GM19397 (cell line): ENCODE measurements around the gene SNX13.

ENCODE experiments used
- ATAC-seq: cut with Tn5 transposase; IDR thresholded peaks from one replicate; pipeline ENCODE4 v1.9.1; 2021; ENCODE audit warnings: mild to moderate bottlenecking, moderate library complexity; ENCODE audit not compliant: unreplicated experiment

SNX13 gene

GRCh38 chr7:17946591-17946990 lies 6.3 kb upstream of the SNX13 start:
- ATAC-seq: peak; percentile 66

DNA sequence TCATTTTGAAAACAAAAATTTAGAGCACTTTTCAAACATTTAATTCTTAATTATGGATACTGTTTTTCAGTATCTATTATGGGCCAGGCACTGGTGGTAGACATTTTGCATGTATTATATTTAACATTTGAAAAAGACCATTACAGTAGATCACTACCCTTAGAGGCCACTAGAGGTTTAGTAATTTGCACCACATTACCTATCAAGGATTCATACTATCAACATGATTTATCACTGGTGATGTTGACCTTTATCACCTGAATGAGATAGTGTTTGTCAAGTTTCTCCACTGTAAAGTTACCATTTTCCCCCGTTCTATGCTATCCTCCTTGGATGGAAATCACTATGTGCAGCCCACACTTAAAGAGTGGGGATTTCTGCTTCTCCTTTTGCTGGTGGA lies 4.4 kb upstream of the SNX13 start:
- no peak for ATAC-seq

- no peak for ATAC-seq
Observed at GRCh38 chr7:17943006-17943405, 2.7 kb upstream of the SNX13 start.

DNA sequence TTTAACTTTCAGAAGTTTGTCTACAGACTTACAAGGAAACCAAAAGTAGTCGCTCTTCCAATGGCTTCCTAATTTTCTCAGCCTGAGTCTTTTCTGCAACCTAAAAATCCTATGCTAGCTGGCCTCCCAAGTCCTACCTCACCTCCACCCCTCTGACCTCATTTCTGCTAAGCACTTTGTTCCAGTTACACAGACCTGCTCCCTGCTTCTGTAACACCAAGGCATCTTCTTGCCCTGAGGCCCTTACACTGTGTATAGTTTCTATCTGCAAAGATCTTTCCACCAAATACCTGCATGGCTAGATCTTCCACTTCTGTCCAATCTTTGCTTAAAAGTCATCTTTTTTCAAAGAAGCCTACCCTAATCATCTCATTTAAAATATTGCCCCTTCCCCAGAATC lies 1.9 kb upstream of the SNX13 start:
- no peak for ATAC-seq

- no peak for ATAC-seq
Observed at GRCh38 chr7:17940951-17941431, 697 bp upstream of the SNX13 start.

DNA sequence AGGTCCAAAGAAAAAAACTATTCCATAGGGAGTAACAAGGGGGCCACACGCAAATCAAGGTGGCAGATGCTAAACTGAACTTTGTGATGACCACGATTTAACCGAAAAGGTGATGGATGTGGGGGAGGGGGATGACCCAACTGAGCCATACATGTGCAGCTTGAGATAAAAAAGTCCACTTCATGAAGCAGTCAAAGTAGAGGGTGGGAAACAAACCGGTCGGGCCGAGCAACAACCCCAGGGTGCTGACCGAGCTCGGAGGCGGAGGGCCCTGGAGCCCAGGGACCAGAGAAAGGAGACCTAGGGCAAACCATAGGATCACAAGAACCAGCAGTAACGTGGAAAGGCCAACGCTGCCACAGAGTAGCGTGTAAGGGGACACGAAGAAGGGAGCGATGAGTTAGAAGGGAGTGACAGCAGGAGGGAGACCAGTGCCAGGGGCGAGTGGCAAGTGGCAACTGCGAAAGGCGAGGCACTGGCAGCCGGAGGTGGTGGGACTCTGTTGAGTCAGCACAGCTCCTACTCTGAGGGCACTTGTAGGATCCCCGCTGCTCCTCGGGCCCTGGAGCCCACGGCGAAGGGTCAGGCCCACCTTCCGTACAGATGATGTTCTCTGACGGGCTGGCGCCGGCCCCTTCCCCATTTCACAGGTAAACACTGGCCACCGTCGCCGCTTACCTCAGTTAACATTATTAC lies 540 bp downstream of the SNX13 start:
- ATAC-seq: peak; percentile 35

DNA sequence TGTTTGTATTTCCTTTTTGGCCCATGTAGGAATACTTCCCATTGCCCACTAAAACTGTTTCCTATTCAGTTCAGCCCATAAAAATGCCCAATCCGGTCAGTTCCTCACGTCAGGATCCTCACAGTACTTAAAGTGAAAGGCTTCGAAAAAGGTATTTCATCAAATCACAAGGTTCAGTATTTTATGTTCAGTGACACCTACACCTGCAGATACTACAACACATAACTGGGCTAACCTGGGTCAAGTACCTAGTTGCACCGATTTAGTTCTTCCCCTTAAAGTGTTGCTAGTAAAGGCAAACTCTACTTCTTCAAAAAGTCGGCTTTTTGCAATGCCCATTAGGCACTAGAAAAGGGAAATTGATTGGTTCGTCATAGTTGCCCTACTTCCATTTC lies 1.1 kb downstream of the SNX13 start:
- no peak for ATAC-seq

DNA sequence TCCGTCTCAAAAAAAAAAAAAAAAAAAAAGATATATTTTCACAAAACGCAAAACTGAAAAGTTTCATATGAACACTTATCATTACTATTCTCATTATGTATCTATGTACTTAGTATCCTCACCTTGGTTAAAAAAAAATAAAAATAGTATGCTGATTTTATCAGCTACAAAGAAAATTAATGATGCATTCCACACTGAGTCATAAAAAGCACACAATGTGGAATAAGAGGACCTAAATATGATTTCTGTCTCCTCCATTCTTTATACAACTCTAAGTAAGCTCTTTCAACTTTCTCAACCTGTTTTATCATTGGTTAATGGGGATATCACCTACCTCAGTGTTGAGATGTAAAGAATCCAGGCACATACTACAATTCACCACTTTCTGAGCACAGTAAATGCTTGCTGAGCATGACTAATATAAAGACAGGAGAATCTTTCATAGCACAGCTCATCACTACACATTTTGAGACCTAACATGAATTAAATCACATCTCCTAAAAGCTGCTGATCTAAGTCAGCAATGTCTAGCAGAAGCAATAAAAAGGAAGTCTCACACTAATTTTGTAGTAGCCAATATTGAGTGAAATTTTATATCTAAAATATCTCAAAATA lies 2.7 kb downstream of the SNX13 start:
- ATAC-seq: no peak

DNA sequence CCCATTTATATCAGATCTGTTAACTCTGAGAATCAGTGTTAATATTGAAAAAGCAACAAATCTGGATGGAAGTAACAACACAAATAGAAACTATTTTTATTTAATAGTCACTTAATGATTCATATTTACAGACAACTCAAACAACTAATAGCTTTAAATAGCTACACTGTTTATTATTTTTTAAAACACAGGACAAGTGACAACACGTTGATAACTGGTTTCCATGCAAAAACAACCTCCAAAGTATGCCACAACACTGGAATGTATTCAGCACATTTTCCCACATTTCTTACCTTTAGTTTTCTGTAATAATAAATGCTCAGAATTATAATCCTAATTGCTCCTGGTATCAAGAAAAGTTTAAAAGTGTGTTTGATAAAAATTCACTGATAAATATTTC lies 4.0 kb downstream of the SNX13 start:
- ATAC-seq: no peak

DNA sequence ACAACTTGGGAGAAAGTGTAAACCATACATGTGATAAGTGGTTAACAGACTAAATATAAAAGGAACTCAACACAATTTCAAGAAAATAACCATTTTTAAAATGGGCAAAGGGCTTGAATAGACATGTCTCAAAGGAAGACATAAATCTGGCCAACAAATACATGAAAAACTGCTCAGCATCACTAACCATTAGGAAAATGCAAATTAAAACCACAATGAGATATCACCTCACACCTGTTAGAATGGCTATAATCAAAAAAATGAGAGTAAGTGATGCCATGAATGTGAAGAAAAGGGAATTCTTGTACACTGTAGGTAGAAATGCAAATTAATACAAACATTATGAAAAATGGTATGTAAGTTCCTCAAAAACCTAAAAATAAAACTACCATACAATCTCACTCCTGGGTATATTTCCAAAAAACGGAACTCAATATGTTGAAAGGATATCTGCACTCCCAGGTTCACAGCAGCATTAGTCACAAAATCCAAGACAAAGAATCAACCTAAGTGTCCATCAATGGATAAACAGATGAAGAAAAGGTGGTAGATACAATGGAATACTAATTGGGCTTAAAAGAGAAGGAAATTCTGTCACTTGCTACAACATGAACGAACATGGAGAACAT lies 5.6 kb downstream of the SNX13 start:
- no peak for ATAC-seq

DNA sequence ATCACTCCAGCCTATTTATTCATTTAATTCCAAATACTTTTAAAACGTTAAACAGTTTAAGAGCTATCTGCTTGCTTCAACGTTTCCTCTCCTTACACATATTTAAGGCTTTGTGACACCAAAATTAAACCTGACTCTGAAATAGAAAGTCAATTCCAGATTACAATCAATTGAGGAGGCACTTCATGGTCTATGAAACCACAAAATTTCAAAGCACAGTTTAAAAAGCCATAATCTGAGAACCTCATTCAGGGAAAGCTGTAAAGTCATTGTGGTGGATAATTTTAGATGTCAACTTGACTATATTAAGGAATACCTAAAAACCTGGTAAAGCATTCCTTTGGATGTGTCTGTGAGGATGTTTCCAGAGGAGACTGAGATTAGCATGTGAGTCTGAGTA lies 6.2 kb downstream of the SNX13 start:
- ATAC-seq: no peak

GRCh38 chr7:17932770-17933169 lies 7.5 kb downstream of the SNX13 start:
- no peak for ATAC-seq

DNA sequence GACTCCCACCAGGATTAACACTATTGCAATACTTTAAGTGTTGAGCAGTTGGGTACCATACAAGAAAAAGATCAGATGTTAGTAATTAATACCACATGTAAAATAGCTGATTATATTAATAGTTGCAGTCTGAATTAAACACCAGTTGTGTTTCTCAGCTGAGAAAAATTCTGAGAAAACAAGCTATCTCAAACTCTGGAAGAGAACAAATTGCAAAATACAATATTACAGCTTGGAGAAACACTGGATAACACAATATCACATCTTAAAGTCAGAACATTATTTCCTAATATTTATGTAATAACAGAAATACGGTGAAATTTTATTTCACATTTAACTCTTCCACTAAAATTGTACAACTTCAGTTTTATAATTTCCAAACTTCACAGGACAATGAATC lies 9.2 kb downstream of the SNX13 start:
- no peak for ATAC-seq

DNA sequence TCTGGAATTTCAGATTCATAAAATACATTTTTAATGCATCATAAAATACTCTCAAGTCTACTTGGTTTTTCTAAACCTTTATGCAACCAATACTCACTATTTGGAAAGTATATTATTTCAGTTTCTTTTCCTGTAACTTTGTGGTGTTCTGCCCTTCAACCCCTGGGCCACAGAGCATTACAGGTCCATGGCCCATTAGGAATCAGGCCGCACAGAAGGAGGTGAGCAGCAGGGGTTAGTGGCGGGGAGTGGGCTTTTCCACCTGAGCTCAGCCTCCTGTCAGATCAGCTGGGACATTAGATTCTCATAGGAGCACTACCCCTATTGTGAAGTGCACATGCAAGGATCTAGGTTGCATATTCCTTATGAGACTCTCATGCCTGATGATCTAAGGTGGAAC lies 9.7 kb downstream of the SNX13 start:
- ATAC-seq: no peak

DNA sequence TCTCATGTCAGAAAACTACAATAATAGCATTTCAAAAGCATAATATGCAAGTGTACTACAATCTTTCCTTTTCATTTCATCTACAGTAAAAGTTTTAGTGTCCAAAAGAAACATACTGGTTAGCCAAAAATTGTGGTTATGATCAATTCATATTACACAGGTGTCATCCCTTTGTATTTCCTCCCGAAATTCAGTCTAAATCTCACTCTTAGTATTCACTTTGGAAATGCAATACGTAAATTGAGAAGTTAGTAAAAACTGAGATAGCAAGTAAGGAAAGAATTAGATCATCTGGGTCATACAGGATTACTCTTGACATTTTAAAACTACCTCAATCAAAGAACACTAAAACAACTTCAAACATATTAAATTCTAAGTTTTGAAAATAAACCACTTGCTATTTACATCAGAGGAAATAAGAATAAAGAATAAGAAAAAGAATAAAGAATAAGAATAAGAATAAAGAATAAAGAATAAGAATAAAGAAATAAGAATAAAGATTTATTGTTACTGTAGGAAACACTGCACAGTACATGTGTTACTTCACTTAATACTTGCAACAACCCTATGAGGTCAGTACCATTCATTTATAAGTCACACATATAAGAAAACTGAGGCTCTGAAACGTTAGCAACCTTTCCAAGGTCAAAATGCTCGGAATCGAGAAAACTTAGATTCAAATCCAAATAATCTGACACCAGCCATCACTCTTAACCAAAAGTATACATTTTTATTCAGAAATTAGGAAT lies 10.5 kb downstream of the SNX13 start:
- ATAC-seq: no peak

DNA sequence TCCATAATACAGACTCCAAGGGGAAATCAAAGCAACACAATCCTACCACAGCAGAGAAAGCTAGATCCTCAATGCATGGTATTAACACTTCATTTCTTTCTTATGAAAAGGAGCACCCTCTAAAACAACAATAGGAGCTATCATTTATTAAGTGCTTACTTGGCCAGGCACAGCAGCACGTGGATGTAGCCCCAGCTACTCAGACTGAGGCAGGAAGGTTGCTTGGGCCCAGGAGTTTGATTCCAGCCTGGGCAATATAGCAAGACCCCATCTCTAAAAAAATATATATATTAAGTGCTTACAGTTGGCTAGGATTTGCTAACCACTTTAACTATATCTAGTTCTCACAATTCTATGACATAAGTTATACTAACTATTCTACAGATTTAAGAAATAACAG lies 12.2 kb downstream of the SNX13 start:
- ATAC-seq: no peak

DNA sequence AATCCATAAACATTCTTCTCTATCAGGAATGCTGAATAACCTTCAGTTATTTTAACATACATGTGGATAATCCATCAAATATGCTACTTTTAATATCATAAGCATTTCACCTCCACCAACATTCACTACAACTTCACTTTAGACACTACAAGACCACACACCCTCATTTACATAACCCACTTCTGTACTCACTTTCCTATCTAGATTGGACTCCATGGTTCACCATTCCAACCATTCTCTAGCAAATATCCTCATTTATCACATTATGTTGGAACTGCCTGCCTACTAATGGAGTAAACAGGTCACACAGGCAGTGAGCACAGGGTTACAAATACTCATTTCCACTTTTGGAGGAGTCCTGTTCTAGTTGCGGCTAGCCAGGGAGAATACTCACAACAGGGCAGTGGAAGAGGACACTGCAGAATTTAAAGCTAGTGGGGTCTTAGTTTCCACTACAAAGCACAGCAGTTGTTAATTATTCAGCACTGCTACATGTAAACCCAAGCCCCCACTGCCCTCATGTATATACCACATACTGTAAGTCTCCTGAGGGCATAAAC lies 18.4 kb downstream of the SNX13 start:
- ATAC-seq: no peak

DNA sequence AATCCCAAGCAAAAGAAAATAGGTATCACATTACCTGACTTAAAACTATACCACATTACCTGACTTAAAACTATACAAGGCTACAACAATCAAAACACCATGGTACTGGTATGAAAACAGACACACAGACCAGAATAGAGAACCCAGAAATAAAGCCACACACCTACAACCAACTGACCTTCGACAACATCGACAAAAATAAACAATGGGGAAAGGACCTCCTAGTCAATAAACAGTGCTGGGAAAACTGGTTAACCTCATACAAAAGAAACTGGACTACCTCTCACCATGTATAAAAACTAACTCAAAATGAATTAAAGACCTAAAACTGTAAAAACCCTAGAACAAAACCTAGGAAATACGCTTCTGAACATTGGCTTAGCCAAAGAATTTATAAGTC lies 22.5 kb downstream of the SNX13 start:
- no peak for ATAC-seq

- no peak for ATAC-seq
Observed at GRCh38 chr7:17916786-17917185, 23.5 kb downstream of the SNX13 start.

DNA sequence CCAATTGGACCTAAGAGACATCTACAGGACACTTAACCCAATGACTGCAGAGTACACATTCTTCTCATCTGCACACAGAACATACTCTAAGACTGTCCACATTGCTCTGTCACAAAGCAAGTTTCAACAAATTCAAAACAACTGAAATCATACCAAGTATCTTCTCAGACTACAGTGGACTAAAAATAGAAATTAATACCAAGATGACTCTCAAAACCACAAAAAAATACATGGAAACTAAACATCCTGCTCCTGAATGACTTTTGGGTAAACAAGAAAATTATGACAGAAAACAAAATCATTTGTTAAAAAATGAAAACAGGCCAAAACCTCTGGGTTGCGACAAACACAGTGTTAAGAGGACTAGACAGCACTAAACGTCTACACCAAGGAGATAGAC lies 24.5 kb downstream of the SNX13 start:
- no peak for ATAC-seq

DNA sequence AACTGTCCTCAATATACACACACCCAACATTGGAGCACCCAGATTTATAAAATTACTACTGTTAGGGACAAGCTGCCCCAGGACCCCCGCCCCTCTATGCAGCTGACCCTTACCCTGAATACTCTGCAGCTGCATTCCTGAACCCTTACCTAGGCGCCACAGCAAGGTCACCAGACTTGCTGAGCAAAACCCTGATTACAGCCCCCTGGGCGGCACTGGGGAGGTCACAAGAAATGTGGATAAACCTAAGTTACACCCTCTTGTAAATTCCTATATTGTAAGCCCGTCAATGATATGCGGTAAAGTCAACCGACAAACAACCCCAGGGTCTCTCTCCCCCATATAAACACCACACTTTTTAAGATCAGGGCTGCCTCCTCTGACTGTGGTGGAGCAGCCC lies 25.1 kb downstream of the SNX13 start:
- ATAC-seq: no peak
